B cell (primary cell): ENCODE measurements around the gene EDDM13. TPM values are rescaled to one million over a fixed set of nuclear protein-coding genes. Genes with fewer than 3 reads are reported as not detected.

Source experiments
- ATAC-seq: fragments of 200-7000 bp; cut with Tn5 transposase; one replicate; pipeline ENCODE4 v1.10.0; 2021; ENCODE audit warnings: low read depth, mild to moderate bottlenecking, moderate number of reproducible peaks, moderate library complexity
- CTCF ChIA-PET: fragments of 350-600 bp; sonication (Branson Sonifier 250); formaldehyde crosslinking; loops from one replicate; lab custom pipeline; 2021; ENCODE audit warnings: antibody characterized with exemption, inconsistent platforms; lab: Charles Lee
- POLR2A ChIA-PET: fragments of 350-600 bp; sonication (Branson Sonifier 250); formaldehyde crosslinking; loops from one replicate; lab custom pipeline; 2021; ENCODE audit warnings: antibody characterized with exemption; lab: Charles Lee
- DNase-seq: peaks from one replicate; pipeline ENCODE4 v3.0.0; 2013
- H2AFZ ChIP-seq: 2 replicates; pipeline ENCODE4 v1.6.1; 2012; ENCODE audit warnings: mild to moderate bottlenecking, low read depth, low read length; ENCODE audit not compliant: insufficient read depth, poor library complexity, severe bottlenecking
- H3K27ac ChIP-seq, 2 donors: 1 replicate in 1 of 2; 2 replicates in 1 of 2; pipeline ENCODE4 v1.5.1; 2012 to 2013; ENCODE audit warnings: low read length in 2 of 2, mild to moderate bottlenecking in 2 of 2, moderate library complexity in 1 of 2
- H3K27me3 ChIP-seq, 4 experiments: fragments of 200-600 bp in 1 of 4; sonication (generic) in 1 of 4; replicated peaks in 1 of 4; 1 replicate in 2 of 4; 2 replicates in 2 of 4; pipeline versions ENCODE4 v1.6.1 to v1.7.0; 2013 to 2016; ENCODE audit warnings: low read length in 3 of 4, mild to moderate bottlenecking in 2 of 4, mixed read lengths in 1 of 4, moderate library complexity in 1 of 4; ENCODE audit not compliant: insufficient read depth in 4 of 4, control insufficient read depth in 3 of 4; ENCODE audit errors: control extremely low read depth in 1 of 4
- H3K36me3 ChIP-seq, 2 experiments: replicated peaks in 1 of 2; 1 replicate in 1 of 2; 2 replicates in 1 of 2; pipeline versions ENCODE4 v1.6.1 to v1.7.1; 2013; ENCODE audit warnings: low read length in 1 of 2; ENCODE audit not compliant: insufficient read depth in 2 of 2, control insufficient read depth in 1 of 2; ENCODE audit errors: control extremely low read depth in 1 of 2, extremely low read depth in 1 of 2
- H3K4me1 ChIP-seq, 2 donors: fragments of 200-600 bp in 1 of 2; sonication (generic) in 1 of 2; 1 replicate in 1 of 2; 2 replicates in 1 of 2; pipeline versions ENCODE4 v1.5.1 to v1.6.1; 2013 to 2017; ENCODE audit warnings: low read length in 2 of 2; ENCODE audit not compliant: control insufficient read depth in 2 of 2, insufficient read depth in 2 of 2
- H3K4me2 ChIP-seq: replicated peaks from 2 replicates; pipeline ENCODE3; 2012; ENCODE audit warnings: mild to moderate bottlenecking, low read depth, low read length; ENCODE audit not compliant: poor library complexity, severe bottlenecking
- H3K4me3 ChIP-seq, 5 experiments: fragments of 200-600 bp in 1 of 5; sonication (generic) in 1 of 5; 1 replicate in 3 of 5; 2 replicates in 2 of 5; pipeline versions ENCODE4 v1.5.1 to v1.7.0; 2011 to 2016; ENCODE audit warnings: low read length in 4 of 5, mild to moderate bottlenecking in 4 of 5, low read depth in 2 of 5, control low read depth in 1 of 5, moderate library complexity in 1 of 5; ENCODE audit not compliant: insufficient read depth in 1 of 5; ENCODE audit errors: control extremely low read depth in 1 of 5, extremely low read depth in 1 of 5
- H3K79me2 ChIP-seq: fragments of 200-600 bp; sonication (generic); one replicate; pipeline ENCODE4 v1.6.0; 2016; ENCODE audit warnings: low read length; ENCODE audit not compliant: control insufficient read depth, insufficient read depth
- H3K9ac ChIP-seq: fragments of 200-600 bp; sonication (generic); 2 replicates; pipeline ENCODE4 v1.6.1; 2017; ENCODE audit warnings: mild to moderate bottlenecking, low read length, moderate library complexity
- H3K9me3 ChIP-seq, 3 donors: one replicate each; pipeline versions ENCODE4 v1.6.1 to v1.7.1; 2013; ENCODE audit warnings: low read length in 2 of 3; ENCODE audit not compliant: control insufficient read depth in 2 of 3, insufficient read depth in 1 of 3; ENCODE audit errors: control extremely low read depth in 1 of 3
- H4K20me1 ChIP-seq: 2 replicates; pipeline ENCODE4 v1.6.0; 2012; ENCODE audit warnings: mild to moderate bottlenecking, low read length; ENCODE audit not compliant: insufficient read depth, control insufficient read depth, poor library complexity, severe bottlenecking
- H3K27ac Mint-ChIP-seq: one replicate; pipeline ENCODE4 v1.8.0; 2021; ENCODE audit warnings: mixed read lengths
- H3K27me3 Mint-ChIP-seq: one replicate; pipeline ENCODE4 v1.8.0; 2021; ENCODE audit warnings: mixed read lengths
- H3K4me1 Mint-ChIP-seq: one replicate; pipeline ENCODE4 v1.8.0; 2021; ENCODE audit warnings: mixed read lengths
- H3K4me3 Mint-ChIP-seq: one replicate; pipeline ENCODE4 v1.8.0; 2021; ENCODE audit warnings: mixed read lengths
- H3K9me3 Mint-ChIP-seq: one replicate; pipeline ENCODE4 v1.8.0; 2022; ENCODE audit warnings: mixed read lengths; ENCODE audit not compliant: insufficient read depth
- EZH2 ChIP-seq: IDR thresholded peaks from 2 replicates; pipeline ENCODE4 v1.6.1; 2012; ENCODE audit warnings: borderline replicate concordance, low read depth, mild to moderate bottlenecking, moderate library complexity, low read length; ENCODE audit not compliant: insufficient read depth, poor library complexity, severe bottlenecking
- WGBS: methylation state at CpG from one replicate; pipeline ENCODE4 v1.1.5; 2013; ENCODE audit warnings: missing lambda C conversion rate; ENCODE audit not compliant: insufficient coverage; 5-methylcytosine and 5-hydroxymethylcytosine counted together
- intact Hi-C: fragments of 100-400 bp; cut with micrococcal nuclease; formaldehyde crosslinking; loops from one replicate; pipeline ENCODE4 v1.10.0; 2022
- polyA plus RNA-seq: library from polyadenylated mRNA; depleted of rRNA; stranded (reverse); fragments of >200 nt; gene quantifications from 2 replicates; pipeline ENCODE4 v1.2.3, GENCODE V29; 2012
- small RNA-seq: library from RNA; depleted of rRNA; stranded (forward); fragments of <200 nt; gene quantifications from one replicate; pipeline ENCODE3, GENCODE V24; 2012; ENCODE audit warnings: low replicate concordance, low read depth; ENCODE audit not compliant: insufficient read length
- total RNA-seq, 2 donors: library from RNA; stranded (reverse); fragments of 120-200 nt in 1 of 2; gene quantifications; 1 replicate in 1 of 2; 2 replicates in 1 of 2; pipeline versions ENCODE4 v1.2.3 to v1.2.4, GENCODE V29; 2013 to 2022
- TF ChIP-seq, protein P1 (sequence below): fragments of 200-600 bp; IDR thresholded peaks from one replicate; pipeline ENCODE4 v1.8.0; 2022; ENCODE audit warnings: antibody characterized with exemption, mild to moderate bottlenecking

The EDDM13 gene
- total and polyA plus RNA-seq, 2 donors (not counting 1 experiment from before 2014, with no cell fraction given) = not detected

DNA sequence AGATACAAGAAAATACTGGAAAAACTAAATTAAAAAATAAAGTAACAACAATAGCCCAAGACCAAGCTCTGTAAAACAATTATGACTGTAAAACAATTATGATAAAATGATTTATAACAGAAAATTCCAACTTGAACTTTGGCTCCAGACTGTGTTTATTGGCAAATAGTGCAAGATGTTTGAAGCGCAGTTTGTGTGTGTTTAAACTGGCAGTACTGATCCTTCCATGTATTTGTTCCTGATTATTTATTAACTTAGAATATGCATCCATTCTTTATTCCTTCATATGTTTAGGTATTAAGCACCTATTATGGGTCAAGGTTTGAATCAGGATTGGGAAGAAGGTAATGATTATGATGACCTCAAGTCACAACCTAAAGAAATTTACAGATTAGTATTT is 83.0 kb downstream of the EDDM13 start:
- H3K9me3 ChIP-seq = peaks cover 0 to 1% (median 0%) of the 10 kb centered on the region in 3 donors
- H3K4me2 ChIP-seq = no peak overlapping the region
- H3K4me3 ChIP-seq = no peak overlapping the region
- H3K79me2 ChIP-seq = no peaks in the 10 kb centered on the region
- no peaks in the 10 kb centered on the region for H3K4me1 ChIP-seq
- H3K9me3 Mint-ChIP-seq = peaks cover 20% of the 10 kb centered on the region
- H4K20me1 ChIP-seq = no peaks in the 10 kb centered on the region
- no peaks in the 10 kb centered on the region for H3K27me3 Mint-ChIP-seq
- H3K4me1 Mint-ChIP-seq = no peaks in the 10 kb centered on the region
- WGBS = no CpG with 5 or more reads among the region's 1 CpG
- DNase-seq (no peak), ATAC-seq (no peak)
- H3K4me3 Mint-ChIP-seq = no peak overlapping the region
- H3K27ac ChIP-seq = no peak overlapping the region
- H3K9ac ChIP-seq = no peak overlapping the region
- H3K27me3 ChIP-seq = no peaks in the 10 kb centered on the region
- H3K36me3 ChIP-seq = no peaks in the 10 kb centered on the region
- CTCF ChIA-PET = interaction anchor here (2.4 kb wide), 1 partner anchor 102 kb away, joined by 8 read pairs; no protein-coding TSS in a partner anchor
- POLR2A ChIA-PET = no interaction called here
- intact Hi-C loops = no loop called here
- no peak overlapping the region for H2AFZ ChIP-seq
- no peak overlapping the region for H3K27ac Mint-ChIP-seq
- TF ChIP-seq, protein P1, sequence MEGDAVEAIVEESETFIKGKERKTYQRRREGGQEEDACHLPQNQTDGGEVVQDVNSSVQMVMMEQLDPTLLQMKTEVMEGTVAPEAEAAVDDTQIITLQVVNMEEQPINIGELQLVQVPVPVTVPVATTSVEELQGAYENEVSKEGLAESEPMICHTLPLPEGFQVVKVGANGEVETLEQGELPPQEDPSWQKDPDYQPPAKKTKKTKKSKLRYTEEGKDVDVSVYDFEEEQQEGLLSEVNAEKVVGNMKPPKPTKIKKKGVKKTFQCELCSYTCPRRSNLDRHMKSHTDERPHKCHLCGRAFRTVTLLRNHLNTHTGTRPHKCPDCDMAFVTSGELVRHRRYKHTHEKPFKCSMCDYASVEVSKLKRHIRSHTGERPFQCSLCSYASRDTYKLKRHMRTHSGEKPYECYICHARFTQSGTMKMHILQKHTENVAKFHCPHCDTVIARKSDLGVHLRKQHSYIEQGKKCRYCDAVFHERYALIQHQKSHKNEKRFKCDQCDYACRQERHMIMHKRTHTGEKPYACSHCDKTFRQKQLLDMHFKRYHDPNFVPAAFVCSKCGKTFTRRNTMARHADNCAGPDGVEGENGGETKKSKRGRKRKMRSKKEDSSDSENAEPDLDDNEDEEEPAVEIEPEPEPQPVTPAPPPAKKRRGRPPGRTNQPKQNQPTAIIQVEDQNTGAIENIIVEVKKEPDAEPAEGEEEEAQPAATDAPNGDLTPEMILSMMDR = no peak
- TF ChIP-seq EZH2 = no peak

DNA sequence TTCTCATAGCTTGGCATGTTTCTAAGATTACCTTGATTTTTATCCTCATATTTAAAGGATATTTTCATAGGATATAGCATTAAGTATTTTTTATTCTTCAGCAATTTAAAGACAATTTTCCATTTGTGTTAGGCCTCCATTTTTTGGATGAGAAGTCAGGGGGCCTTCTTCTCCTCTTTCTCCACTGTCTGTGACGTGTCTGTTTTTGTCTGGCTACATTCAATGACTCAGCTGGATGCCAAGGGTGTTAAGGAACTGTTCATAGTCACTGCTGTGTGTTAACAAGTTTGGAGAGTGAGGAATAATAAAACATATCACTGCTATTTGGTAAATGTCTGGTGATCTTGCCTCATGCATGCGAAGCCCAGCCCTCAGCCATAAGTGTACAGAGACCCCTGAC is 84.4 kb downstream of the EDDM13 start:
- no peak overlapping the region for H3K27ac Mint-ChIP-seq
- ATAC-seq (no peak), DNase-seq (no peak)

More for the DNA sequence above, 84.4 kb downstream of the EDDM13 start:
- intact Hi-C loops = no loop called here
- Histone ChIP-seq H3K27me3 (no peaks in the 10 kb centered on the region), H3K9me3 (peaks cover 1 to 5% (median 2%) of the 10 kb centered on the region in 3 donors), H3K79me2 (no peaks in the 10 kb centered on the region), H3K27ac (no peak overlapping the region), H3K9ac (no peak overlapping the region), H2AFZ (no peak overlapping the region), H4K20me1 (no peaks in the 10 kb centered on the region), H3K4me1 (no peaks in the 10 kb centered on the region), H3K4me2 (no peak overlapping the region), H3K4me3 (no peak overlapping the region), H3K36me3 (no peaks in the 10 kb centered on the region)
- H3K9me3 Mint-ChIP-seq = peaks cover 29% of the 10 kb centered on the region
- H3K4me3 Mint-ChIP-seq = no peak overlapping the region
- H3K4me1 Mint-ChIP-seq = no peaks in the 10 kb centered on the region
- ChIA-PET CTCF (interaction anchor here (2.4 kb wide), 1 partner anchor 104 kb away, joined by 8 read pairs; no protein-coding TSS in a partner anchor), POLR2A (no interaction called here)
- no peaks in the 10 kb centered on the region for H3K27me3 Mint-ChIP-seq
- TF ChIP-seq, protein P1 = no peak
- TF ChIP-seq EZH2 = no peak
- WGBS = 100% methylated on average over 1 of the region's 2 CpGs

Small RNA genes lying within 50 kb of the gene (small RNA-seq; reads per million reads assigned to genes)
- gene RF00019 = not detected

Other genes starting within 250 kb of the EDDM13 start
- 47.7 and 47.9 TPM in 2 replicates for gene ZNF787, start 151.5 kb upstream of the EDDM13 start, total RNA-seq
- gene ZNF787, start 151.5 kb upstream of the EDDM13 start, polyA plus RNA-seq = 17.1 and 19.6 TPM in 2 replicates
- 32.0 and 37.7 TPM in 2 replicates for gene ZNF444, start 131.5 kb upstream of the EDDM13 start, total RNA-seq
- 24.1 and 25.2 TPM in 2 replicates for gene ZNF444, start 131.5 kb upstream of the EDDM13 start, polyA plus RNA-seq
- not detected in 2 replicates for gene GALP, start 96.7 kb upstream of the EDDM13 start, total RNA-seq
- not detected in 2 replicates for gene GALP, start 96.7 kb upstream of the EDDM13 start, polyA plus RNA-seq
- not detected in 2 replicates for gene ZSCAN5B, start 75.0 kb upstream of the EDDM13 start, total RNA-seq
- not detected in 2 replicates for gene ZSCAN5B, start 75.0 kb upstream of the EDDM13 start, polyA plus RNA-seq
- not detected in 2 replicates for gene ZSCAN5C, start 70.5 kb upstream of the EDDM13 start, total RNA-seq
- not detected in 2 replicates for gene ZSCAN5C, start 70.5 kb upstream of the EDDM13 start, polyA plus RNA-seq
- gene ZSCAN5A, start 42.1 kb downstream of the EDDM13 start, total RNA-seq = 20.5 and 24.8 TPM in 2 replicates
- gene ZSCAN5A, start 42.1 kb downstream of the EDDM13 start, polyA plus RNA-seq = 4.2 and 5.2 TPM in 2 replicates
- gene ZNF582, start 120.8 kb downstream of the EDDM13 start, total RNA-seq = 10.0 and 10.1 TPM in 2 replicates
- 3.8 and 4.8 TPM in 2 replicates for gene ZNF582, start 120.8 kb downstream of the EDDM13 start, polyA plus RNA-seq
- gene ZNF583, start 131.6 kb downstream of the EDDM13 start, total RNA-seq = 11.1 and 11.7 TPM in 2 replicates
- gene ZNF583, start 131.6 kb downstream of the EDDM13 start, polyA plus RNA-seq = 1.4 and 1.5 TPM in 2 replicates
- 4.4 and 6.5 TPM in 2 replicates for gene ZNF667, start 204.6 kb downstream of the EDDM13 start, total RNA-seq
- gene ZNF667, start 204.6 kb downstream of the EDDM13 start, polyA plus RNA-seq = 2.8 and 6.0 TPM in 2 replicates
- gene ZNF471, start 235.1 kb downstream of the EDDM13 start, total RNA-seq = 4.7 and 5.9 TPM in 2 replicates
- gene ZNF471, start 235.1 kb downstream of the EDDM13 start, polyA plus RNA-seq = 0.91 and 1.6 TPM in 2 replicates